ENCODE measurements around the gene CACNB4.

DNA sequence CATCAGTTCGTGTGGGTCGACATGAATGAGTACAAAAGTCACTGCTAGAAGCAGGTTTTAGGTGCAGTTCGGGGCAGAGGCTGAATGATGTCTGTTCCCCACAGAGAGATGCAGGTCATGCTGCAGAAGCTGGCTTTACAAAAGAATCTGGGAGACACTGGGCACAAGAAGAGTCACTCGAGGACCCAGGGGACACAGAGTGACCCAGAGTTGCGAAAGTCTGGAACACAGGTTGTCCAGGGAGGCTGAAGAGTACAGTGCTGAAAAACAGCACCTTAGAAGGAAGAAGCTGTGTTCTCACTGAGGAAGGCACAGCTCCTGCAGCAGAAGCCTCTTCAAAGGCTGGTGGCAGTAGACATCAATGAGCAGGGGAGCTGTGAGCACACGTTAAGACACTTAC, 14.8 kb downstream of the CACNB4 start:
- no peak for TF ChIP-seq FOS (IDR thresholded peaks at IDR 0.05; ENCODE audit: borderline replicate concordance, extremely low read depth, insufficient read length)
- TF ChIP-seq POLR2AphosphoS2 (IDR thresholded peaks at IDR 0.05; ENCODE audit: low read depth, low read length): no peak
- no peak for TF ChIP-seq JUNB (IDR thresholded peaks at IDR 0.05)
- TF ChIP-seq FOXM1 (IDR thresholded peaks at IDR 0.05; ENCODE audit: low read depth, low read length): no peak
- TF ChIP-seq, protein P1, sequence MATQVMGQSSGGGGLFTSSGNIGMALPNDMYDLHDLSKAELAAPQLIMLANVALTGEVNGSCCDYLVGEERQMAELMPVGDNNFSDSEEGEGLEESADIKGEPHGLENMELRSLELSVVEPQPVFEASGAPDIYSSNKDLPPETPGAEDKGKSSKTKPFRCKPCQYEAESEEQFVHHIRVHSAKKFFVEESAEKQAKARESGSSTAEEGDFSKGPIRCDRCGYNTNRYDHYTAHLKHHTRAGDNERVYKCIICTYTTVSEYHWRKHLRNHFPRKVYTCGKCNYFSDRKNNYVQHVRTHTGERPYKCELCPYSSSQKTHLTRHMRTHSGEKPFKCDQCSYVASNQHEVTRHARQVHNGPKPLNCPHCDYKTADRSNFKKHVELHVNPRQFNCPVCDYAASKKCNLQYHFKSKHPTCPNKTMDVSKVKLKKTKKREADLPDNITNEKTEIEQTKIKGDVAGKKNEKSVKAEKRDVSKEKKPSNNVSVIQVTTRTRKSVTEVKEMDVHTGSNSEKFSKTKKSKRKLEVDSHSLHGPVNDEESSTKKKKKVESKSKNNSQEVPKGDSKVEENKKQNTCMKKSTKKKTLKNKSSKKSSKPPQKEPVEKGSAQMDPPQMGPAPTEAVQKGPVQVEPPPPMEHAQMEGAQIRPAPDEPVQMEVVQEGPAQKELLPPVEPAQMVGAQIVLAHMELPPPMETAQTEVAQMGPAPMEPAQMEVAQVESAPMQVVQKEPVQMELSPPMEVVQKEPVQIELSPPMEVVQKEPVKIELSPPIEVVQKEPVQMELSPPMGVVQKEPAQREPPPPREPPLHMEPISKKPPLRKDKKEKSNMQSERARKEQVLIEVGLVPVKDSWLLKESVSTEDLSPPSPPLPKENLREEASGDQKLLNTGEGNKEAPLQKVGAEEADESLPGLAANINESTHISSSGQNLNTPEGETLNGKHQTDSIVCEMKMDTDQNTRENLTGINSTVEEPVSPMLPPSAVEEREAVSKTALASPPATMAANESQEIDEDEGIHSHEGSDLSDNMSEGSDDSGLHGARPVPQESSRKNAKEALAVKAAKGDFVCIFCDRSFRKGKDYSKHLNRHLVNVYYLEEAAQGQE (IDR thresholded peaks at IDR 0.05; ENCODE audit: low read depth, low read length): no peak
- TF ChIP-seq CTCF (IDR thresholded peaks at IDR 0.05 in 2 of 3, conservative IDR thresholded peaks at IDR 0.05 in 1 of 3; ENCODE audit: control insufficient read depth in 2 of 3, extremely low read depth in 1 of 3, insufficient read depth in 1 of 3, low read depth in 3 of 3, low read length in 3 of 3): no peak
- TF ChIP-seq KLF5 (IDR thresholded peaks at IDR 0.05; ENCODE audit: partially characterized antibody): no peak
- TF ChIP-seq POLR2AphosphoS5 (IDR thresholded peaks at IDR 0.05; ENCODE audit: low read length): no peak
